ENCODE data around the gene FAT1. TPM values are rescaled to one million over a fixed set of nuclear protein-coding genes. Genes with fewer than 3 reads are reported as not detected.

The FAT1 gene
- polyA plus RNA-seq, 1 experiment = 489 TPM

GRCh38 chr4:186598686-186599085 is 125.0 kb downstream of the FAT1 start:
- ChIA-PET POLR2A (no interaction called here), CTCF (interaction anchor here (0.6 to 1.6 kb wide), 3 partner anchors 10 to 15 kb away, joined by 3 to 5 read pairs (median 3); no protein-coding TSS in a partner anchor)
- H3K4me3 ChIP-seq (ENCODE audit: low read depth, low read length) = no peak overlapping the region
- H3K36me3 ChIP-seq (ENCODE audit: control insufficient read depth, insufficient read depth, low read length) = peaks cover 50% of the 10 kb centered on the region
- TF ChIP-seq CTCF (IDR thresholded peaks at IDR 0.05; ENCODE audit: insufficient read depth, low read depth, low read length) = no peak
- no peaks in the 10 kb centered on the region for H3K27me3 ChIP-seq (ENCODE audit: control insufficient read depth, insufficient read depth, low read length)
- no peak for DNase-seq (ENCODE audit: low read depth)

- H3K27me3 ChIP-seq (ENCODE audit: control insufficient read depth, insufficient read depth, low read length) = no peaks in the 10 kb centered on the region
- DNase-seq (ENCODE audit: low read depth) = no peak
- H3K4me3 ChIP-seq (ENCODE audit: low read depth, low read length) = no peak overlapping the region
- CTCF ChIA-PET = interaction anchor here (2.2 kb wide), 1 partner anchor 10 kb away, joined by 5 read pairs; no protein-coding TSS in a partner anchor
- POLR2A ChIA-PET = no interaction called here
- TF ChIP-seq CTCF (IDR thresholded peaks at IDR 0.05; ENCODE audit: insufficient read depth, low read depth, low read length) = no peak
- peaks cover 41% of the 10 kb centered on the region for H3K36me3 ChIP-seq (ENCODE audit: control insufficient read depth, insufficient read depth, low read length)
Measured at GRCh38 chr4:186596850-186597390, 126.7 kb downstream of the FAT1 start.

GRCh38 chr4:186596346-186596745 is 127.3 kb downstream of the FAT1 start:
- CTCF ChIA-PET = interaction anchor here (2.2 kb wide), 1 partner anchor 9 kb away, joined by 5 read pairs; no protein-coding TSS in a partner anchor
- POLR2A ChIA-PET = no interaction called here
- DNase-seq (ENCODE audit: low read depth) = no peak
- Histone ChIP-seq H3K36me3 (ENCODE audit: control insufficient read depth, insufficient read depth, low read length) (peaks cover 41% of the 10 kb centered on the region), H3K4me3 (ENCODE audit: low read depth, low read length) (no peak overlapping the region), H3K27me3 (ENCODE audit: control insufficient read depth, insufficient read depth, low read length) (no peaks in the 10 kb centered on the region)
- no peak for TF ChIP-seq CTCF (IDR thresholded peaks at IDR 0.05; ENCODE audit: insufficient read depth, low read depth, low read length)

DNA sequence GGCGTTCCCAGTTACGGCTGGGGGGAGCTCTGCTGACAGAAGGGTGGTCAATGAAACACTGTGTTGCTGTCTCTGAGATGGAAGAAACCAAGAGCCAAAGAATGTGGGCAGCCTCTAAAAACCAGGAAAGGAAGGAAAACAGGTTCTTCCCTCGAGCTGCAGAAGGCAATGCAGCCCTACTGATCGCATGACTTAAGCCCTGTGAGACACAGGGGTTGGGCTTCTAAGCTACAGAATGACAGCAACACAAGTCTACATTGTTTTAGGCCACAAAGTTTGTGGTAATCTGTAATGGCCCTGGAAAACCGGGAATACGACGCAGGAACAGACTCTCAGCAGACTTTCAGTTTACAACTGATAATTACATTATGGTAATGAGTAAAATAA is 130.1 kb downstream of the FAT1 start:
- DNase-seq (ENCODE audit: low read depth) = no peak
- H3K4me3 ChIP-seq (ENCODE audit: low read depth, low read length) = no peak overlapping the region
- H3K36me3 ChIP-seq (ENCODE audit: control insufficient read depth, insufficient read depth, low read length) = peaks cover 28% of the 10 kb centered on the region
- ChIA-PET POLR2A (no interaction called here), CTCF (no interaction called here)
- TF ChIP-seq CTCF (IDR thresholded peaks at IDR 0.05; ENCODE audit: insufficient read depth, low read depth, low read length) = no peak
- H3K27me3 ChIP-seq (ENCODE audit: control insufficient read depth, insufficient read depth, low read length) = no peaks in the 10 kb centered on the region

DNA sequence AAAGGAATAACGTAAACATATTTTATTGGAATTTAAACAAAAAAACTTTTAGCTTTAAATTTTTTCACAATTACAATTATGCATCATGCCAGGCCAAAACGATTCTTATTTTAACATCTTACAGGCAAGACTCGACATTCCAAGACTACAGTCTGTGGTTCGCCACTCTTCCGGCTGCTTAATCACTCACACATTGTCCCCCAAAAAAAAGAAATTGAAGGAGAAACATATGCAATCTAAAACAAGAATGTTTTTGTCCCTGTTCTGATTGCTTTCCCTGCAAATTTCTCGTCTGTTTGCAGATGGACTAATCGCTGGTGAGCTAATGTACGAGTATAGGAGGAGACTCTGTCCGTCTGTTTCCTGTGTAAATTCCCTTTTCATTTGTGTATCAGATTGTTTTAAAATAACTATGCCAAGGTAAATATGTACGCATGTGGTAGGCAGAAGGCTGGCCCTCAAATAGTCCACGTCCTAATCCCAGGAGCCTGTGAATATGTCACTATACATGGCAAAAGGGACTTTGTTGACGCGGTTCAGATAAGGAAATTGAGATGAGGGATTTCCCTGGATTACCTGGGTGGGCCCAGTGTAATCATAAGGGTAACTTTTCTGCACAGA is 130.6 kb downstream of the FAT1 start:
- ChIA-PET POLR2A (no interaction called here), CTCF (interaction anchor here (1.0 kb wide), 1 partner anchor 20 kb away, joined by 3 read pairs; no protein-coding TSS in a partner anchor)
- no peak for TF ChIP-seq CTCF (IDR thresholded peaks at IDR 0.05; ENCODE audit: insufficient read depth, low read depth, low read length)
- Histone ChIP-seq H3K4me3 (ENCODE audit: low read depth, low read length) (no peak overlapping the region), H3K36me3 (ENCODE audit: control insufficient read depth, insufficient read depth, low read length) (peaks cover 31% of the 10 kb centered on the region), H3K27me3 (ENCODE audit: control insufficient read depth, insufficient read depth, low read length) (no peaks in the 10 kb centered on the region)
- DNase-seq (ENCODE audit: low read depth) = peak; percentile 19

Measured in BJ (cell line).